Breast epithelium (tissue), 4 donors: ENCODE measurements around the gene GALNTL6. TPM values are rescaled to one million over a fixed set of nuclear protein-coding genes. Genes with fewer than 3 reads are reported as not detected.
"Not testable (repeated sequence)": the region's sequence is repeated elsewhere in the genome, so short reads cannot be mapped to it uniquely, and the experiment has no call there.

Experiments used
- DNase-seq, 2 donors: peaks; one replicate each; pipeline ENCODE4 v3.0.0-alpha.2; 2019; ENCODE audit warnings: low spot score in 2 of 2
- H3K27ac ChIP-seq, 2 donors: fragments of 200-600 bp; sonication (generic) in 1 of 2; one replicate each; pipeline ENCODE4 v1.5.1; 2016 to 2019; ENCODE audit warnings: mild to moderate bottlenecking in 1 of 2
- H3K27me3 ChIP-seq, 2 donors: fragments of 200-600 bp; sonication (generic) in 1 of 2; one replicate each; pipeline versions ENCODE4 v1.5.1 to v1.6.0; 2017 to 2019; ENCODE audit warnings: control low read depth in 1 of 2, mild to moderate bottlenecking in 1 of 2
- H3K36me3 ChIP-seq: fragments of 200-600 bp; one replicate; pipeline ENCODE4 v1.5.1; 2019
- H3K4me1 ChIP-seq, 2 donors: fragments of 200-600 bp; sonication (generic); one replicate each; pipeline ENCODE4 v1.5.1; 2016 to 2019; ENCODE audit warnings: control low read depth in 1 of 2
- H3K4me3 ChIP-seq, 3 donors: fragments of 200-600 bp; sonication (generic); 1 replicate in 2 of 3; 2 replicates in 1 of 3; pipeline ENCODE4 v1.5.1; 2016 to 2019; ENCODE audit warnings: mild to moderate bottlenecking in 3 of 3, moderate library complexity in 2 of 3
- H3K9me3 ChIP-seq, 2 donors: fragments of 200-600 bp; sonication (generic) in 1 of 2; one replicate each; pipeline ENCODE4 v1.5.1; 2016 to 2019; ENCODE audit warnings: control low read depth in 1 of 2
- POLR2A ChIP-seq: fragments of 450-650 bp; IDR thresholded peaks from one replicate; pipeline ENCODE4 v1.6.1; 2016; ENCODE audit warnings: antibody characterized with exemption, mild to moderate bottlenecking, moderate library complexity
- POLR2AphosphoS5 ChIP-seq, 3 donors: sonication (generic); formaldehyde crosslinking; IDR thresholded peaks; one replicate each; pipeline ENCODE4 v1.6.1; 2017; ENCODE audit warnings: antibody characterized with exemption in 3 of 3
- intact Hi-C: fragments of 100-400 bp; cut with DNase I; formaldehyde crosslinking; loops from one replicate; pipeline ENCODE4 v1.15.1; 2023; ENCODE audit warnings: low total_unique reads
- total RNA-seq, 3 donors: library from RNA; depleted of rRNA; stranded (reverse); fragments of >200 nt; gene quantifications; one replicate each; pipeline ENCODE4 v1.1.0, GENCODE V29; 2016
- TF ChIP-seq, protein P1 (sequence below), 3 donors: fragments of 450-650 bp; IDR thresholded peaks; one replicate each; pipeline ENCODE4 v1.5.1; 2016 to 2017; ENCODE audit warnings: antibody characterized with exemption in 3 of 3, mild to moderate bottlenecking in 3 of 3, moderate library complexity in 3 of 3

GALNTL6 gene
- total RNA-seq, 3 donors from 2014 or later: 0.29 to 0.98 TPM; not detected in 1

DNA sequence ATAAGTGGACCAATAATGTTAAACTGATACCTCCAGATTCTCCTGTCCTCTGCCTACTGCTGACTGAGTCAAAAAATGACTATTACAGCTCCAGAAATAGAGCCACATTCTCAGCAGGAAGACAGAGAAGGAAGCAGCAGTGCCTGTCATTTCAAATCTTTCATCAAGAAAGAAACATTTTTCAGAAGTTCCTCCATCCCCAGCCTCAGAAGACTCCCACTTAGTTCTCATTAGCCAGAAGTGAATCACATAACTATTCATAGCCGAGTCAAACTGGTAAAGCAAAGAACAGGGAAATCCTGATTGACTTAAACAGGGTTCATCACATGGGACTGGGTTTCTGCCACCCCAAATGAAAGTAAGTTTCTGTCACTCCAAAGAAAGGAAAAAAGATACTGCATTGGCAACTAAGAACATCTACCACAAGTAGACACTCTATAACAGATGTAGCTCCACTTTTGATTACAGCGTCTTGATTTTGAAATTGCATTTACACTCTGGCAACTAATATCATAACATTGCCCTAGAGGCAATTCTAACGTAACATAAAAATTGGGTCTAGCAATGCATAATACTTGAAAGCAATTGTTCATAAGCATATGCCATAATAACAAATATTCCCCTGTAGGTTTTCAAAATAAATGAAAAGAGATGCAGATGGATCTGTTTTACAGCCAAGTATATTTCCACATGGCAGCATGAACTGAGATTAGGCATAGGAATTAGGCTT lies 599.8 kb downstream of the GALNTL6 start:
- Histone ChIP-seq H3K27ac (no peak overlapping the region), H3K27me3 (no peaks in the 10 kb centered on the region), H3K4me1 (no peaks in the 10 kb centered on the region), H3K36me3 (no peaks in the 10 kb centered on the region), H3K4me3 (no peak overlapping the region), H3K9me3 (no peaks in the 10 kb centered on the region)
- intact Hi-C loops: no loop called here
- TF ChIP-seq POLR2AphosphoS5 (IDR thresholded peaks at IDR 0.05) (no peak), POLR2A (no peak)
- TF ChIP-seq, protein P1, sequence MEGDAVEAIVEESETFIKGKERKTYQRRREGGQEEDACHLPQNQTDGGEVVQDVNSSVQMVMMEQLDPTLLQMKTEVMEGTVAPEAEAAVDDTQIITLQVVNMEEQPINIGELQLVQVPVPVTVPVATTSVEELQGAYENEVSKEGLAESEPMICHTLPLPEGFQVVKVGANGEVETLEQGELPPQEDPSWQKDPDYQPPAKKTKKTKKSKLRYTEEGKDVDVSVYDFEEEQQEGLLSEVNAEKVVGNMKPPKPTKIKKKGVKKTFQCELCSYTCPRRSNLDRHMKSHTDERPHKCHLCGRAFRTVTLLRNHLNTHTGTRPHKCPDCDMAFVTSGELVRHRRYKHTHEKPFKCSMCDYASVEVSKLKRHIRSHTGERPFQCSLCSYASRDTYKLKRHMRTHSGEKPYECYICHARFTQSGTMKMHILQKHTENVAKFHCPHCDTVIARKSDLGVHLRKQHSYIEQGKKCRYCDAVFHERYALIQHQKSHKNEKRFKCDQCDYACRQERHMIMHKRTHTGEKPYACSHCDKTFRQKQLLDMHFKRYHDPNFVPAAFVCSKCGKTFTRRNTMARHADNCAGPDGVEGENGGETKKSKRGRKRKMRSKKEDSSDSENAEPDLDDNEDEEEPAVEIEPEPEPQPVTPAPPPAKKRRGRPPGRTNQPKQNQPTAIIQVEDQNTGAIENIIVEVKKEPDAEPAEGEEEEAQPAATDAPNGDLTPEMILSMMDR (IDR thresholded peaks at IDR 0.05): no peak
- no peak for DNase-seq

DNA sequence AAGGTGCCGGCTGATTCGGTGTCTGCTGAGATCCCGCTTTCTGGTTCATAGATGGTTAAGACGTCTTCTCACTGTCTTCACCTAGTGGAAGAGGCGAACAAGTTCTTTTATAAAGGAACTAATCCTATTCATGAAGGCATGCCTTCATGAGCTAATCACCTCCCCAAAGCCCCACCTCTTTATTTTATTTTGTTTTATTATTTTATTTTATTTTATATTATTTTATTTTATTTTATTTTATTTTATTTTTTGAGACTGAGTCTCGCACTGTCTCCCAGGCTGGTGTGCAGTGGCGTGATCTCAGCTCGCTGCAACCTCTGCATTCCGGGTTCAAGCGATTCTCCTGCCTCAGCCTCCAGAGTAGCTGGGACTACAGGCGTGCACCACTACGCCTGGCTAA lies 615.8 kb downstream of the GALNTL6 start:
- H3K9me3 ChIP-seq, intact Hi-C loops, H3K27ac ChIP-seq, DNase-seq, H3K27me3 ChIP-seq, H3K4me1 ChIP-seq, H3K36me3 ChIP-seq, H3K4me3 ChIP-seq: not testable (repeated sequence)

DNA sequence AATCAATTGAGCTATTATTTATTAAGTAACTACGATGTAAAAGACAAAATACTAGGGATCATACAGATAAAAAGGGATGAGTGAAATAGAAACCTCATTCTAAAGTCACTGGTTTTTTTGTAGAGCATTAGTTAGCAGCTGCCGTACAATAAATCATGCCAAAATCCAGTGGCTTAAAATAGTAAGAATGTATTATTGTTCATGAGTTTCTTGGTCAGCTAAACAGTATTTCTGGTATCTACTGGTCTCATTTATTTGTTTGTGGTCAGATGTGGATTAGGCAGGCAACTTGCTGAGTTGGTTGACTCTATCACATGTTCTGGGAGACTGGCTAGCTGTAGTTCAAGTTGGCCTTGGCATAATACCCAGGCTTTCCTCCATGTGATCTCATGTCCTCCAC lies 667.3 kb downstream of the GALNTL6 start:
- H3K4me3 ChIP-seq: no peak overlapping the region
- H3K27me3 ChIP-seq: no peaks in the 10 kb centered on the region
- H3K4me1 ChIP-seq: no peaks in the 10 kb centered on the region
- TF ChIP-seq, protein P1 (IDR thresholded peaks at IDR 0.05): no peak
- TF ChIP-seq POLR2AphosphoS5 (IDR thresholded peaks at IDR 0.05): no peak
- intact Hi-C loops: no loop called here
- no peaks in the 10 kb centered on the region for H3K36me3 ChIP-seq
- no peak for DNase-seq
- H3K27ac ChIP-seq: no peak overlapping the region
- peaks cover 10 to 11% of the 10 kb centered on the region in 2 donors for H3K9me3 ChIP-seq

DNA sequence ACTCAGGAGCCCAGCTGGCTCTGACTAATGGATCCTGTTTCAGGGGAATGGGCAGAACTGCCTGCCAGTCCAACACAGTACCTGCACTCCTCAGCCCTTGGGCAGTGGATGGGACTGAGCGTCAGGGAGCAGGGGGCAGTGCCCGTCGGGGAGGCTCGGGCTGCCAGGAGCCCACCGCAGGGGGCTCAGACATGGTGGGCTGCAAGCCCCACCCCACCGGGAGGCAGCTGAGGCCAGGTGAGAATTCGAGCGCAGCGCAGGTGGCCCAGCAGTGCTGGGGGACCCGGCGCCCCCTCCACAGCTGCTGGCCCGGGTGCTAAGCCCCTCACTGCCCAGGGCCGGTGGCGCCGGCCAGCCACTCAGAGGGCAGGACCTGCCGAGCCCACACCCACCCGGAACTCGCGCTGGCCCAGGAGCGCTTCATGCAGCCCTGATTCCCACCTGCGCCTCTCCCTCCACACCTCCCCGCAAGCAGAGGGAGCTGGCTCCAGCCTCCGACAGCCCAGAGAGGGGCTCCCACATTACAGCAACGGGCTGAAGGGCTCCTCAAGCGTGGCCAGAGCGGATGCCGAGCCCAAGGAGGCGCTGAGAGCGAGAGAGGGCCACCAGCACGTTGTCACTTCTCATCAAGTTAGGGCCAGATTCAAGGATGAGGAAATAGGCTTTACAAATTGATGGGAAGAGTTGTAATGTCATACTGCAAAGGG lies 668.8 kb downstream of the GALNTL6 start:
- Histone ChIP-seq H3K27ac (no peak overlapping the region), H3K4me1 (no peaks in the 10 kb centered on the region), H3K36me3 (no peaks in the 10 kb centered on the region), H3K9me3 (peaks cover 10 to 11% of the 10 kb centered on the region in 2 donors), H3K4me3 (no peak overlapping the region), H3K27me3 (no peaks in the 10 kb centered on the region)
- TF ChIP-seq, protein P1 (IDR thresholded peaks at IDR 0.05): no peak
- no peak for TF ChIP-seq POLR2AphosphoS5 (IDR thresholded peaks at IDR 0.05)
- TF ChIP-seq POLR2A: no peak
- intact Hi-C loops: no loop called here
- DNase-seq: no peak

DNA sequence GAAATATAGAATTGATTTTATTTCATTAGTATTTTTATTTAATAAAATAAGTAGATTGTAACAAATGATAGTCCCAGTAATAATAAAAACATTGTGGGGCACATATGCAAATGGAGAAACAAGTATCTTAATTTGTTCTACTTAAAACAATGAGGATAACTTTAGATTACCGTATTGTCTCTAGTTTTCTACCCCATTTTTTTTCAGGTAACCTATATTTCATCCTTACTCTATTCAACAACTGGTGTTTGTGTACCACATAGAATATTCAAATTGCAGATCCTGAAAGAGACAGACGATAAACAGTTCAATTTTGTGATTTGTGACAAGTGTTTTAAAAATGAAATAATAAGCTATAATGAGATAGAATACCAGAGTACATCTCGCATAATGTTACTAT lies 671.8 kb downstream of the GALNTL6 start:
- Histone ChIP-seq H3K4me1 (no peaks in the 10 kb centered on the region), H3K9me3 (peaks cover 10 to 11% of the 10 kb centered on the region in 2 donors), H3K36me3 (no peaks in the 10 kb centered on the region), H3K27me3 (no peaks in the 10 kb centered on the region), H3K27ac (no peak overlapping the region), H3K4me3 (no peak overlapping the region)
- TF ChIP-seq, protein P1 (IDR thresholded peaks at IDR 0.05): no peak
- no peak for TF ChIP-seq POLR2A
- no peak for TF ChIP-seq POLR2AphosphoS5 (IDR thresholded peaks at IDR 0.05)
- intact Hi-C loops: no loop called here
- no peak for DNase-seq
